Stimulated activated CD8-positive, alpha-beta memory T cell treated with anti-CD3 and anti-CD28 coated beads, Interleukin-4, amount 100 ng/mL, for 48 hours (primary cell): ENCODE results near the gene KCNN4.

ENCODE experiments used
- DNase-seq: peaks from one replicate; pipeline ENCODE4 v3.0.0-alpha.2; 2020

KCNN4 gene

DNA sequence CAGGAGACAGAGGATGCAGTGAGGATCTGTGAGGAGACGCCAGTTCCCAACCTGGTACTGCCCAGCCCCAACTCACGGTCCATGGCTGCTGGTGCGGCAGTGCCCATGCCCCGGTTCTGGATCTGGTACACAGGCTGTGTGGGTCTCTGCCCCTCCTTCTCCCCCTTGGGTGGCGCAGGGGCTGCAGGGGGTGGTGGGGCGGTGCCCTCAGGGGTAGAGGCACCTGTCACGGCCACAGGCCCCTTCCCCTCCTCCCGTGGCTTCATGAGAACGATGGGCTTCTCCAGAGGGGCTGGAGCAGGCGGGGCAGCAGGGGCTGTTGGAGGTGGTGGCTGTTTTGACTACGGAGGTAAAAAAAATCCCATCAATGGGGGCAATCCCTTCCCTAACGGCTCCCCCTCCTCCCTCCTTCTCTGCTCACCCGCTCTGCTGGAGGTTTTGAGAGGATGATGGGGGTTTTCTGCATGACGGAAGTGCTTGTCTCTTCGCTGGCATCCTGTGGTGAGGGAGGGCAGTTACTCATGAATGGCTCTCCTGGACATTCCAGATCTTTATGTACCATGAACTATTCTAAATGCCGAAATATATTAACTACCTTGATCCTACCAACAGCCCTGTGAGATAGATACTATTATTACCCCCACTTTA, 33.1 kb downstream of the KCNN4 start:
- no peak for DNase-seq

DNA sequence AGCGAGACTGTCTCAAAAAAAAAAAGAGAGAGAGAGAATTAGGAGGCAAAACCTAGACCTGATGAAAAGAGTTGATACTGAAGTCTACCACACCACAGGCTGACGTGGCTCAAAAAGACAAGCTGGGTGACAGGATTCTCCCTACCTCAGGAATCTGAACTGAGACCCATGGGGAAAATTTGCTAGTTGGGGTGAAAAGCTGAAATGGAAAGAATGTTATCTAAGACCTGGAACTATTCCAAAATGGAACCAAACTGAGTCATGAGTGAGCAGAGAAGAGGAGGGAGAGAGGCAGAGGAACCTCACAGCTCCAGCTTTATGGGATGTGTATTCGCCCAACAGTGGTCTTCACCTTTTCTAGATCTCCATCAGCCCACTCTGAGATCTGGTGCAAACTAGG, 37.7 kb downstream of the KCNN4 start:
- no peak for DNase-seq

DNA sequence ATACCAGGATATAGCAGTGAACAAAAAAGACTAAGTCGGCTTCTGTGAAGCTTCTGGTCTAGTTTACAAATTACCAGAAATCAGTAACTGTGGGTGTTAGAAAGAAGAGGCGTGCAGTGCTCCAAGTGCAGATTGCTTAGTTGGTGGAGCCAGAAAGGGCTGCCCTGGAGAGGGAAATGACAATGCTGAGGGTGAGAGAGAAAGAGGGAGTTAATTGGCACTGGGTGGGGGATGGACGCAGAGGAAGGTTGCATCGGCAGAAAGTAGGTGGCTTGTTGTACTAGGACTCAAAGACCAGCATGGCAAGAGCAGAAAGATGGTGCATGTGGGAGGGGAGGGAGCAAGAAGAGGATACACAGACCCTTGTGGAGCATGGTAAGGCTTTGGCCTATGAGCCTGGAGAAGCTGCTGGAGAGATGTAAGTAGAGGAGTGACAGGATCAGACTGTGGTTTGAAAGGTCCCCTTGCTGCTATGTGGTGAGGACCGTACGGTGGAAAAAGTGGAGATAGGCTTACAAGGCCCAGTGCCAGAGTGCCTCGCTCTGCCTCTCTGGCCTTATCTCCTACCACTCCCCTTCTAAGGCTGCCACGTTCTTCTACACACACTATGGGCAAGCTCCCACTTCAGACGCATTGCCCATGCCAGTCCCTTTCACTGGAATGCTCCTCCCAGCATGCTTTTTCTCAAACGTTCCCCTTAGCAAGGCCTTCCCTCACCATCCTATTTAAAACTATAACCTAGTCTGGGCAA, 39.5 kb downstream of the KCNN4 start:
- no peak for DNase-seq

DNA sequence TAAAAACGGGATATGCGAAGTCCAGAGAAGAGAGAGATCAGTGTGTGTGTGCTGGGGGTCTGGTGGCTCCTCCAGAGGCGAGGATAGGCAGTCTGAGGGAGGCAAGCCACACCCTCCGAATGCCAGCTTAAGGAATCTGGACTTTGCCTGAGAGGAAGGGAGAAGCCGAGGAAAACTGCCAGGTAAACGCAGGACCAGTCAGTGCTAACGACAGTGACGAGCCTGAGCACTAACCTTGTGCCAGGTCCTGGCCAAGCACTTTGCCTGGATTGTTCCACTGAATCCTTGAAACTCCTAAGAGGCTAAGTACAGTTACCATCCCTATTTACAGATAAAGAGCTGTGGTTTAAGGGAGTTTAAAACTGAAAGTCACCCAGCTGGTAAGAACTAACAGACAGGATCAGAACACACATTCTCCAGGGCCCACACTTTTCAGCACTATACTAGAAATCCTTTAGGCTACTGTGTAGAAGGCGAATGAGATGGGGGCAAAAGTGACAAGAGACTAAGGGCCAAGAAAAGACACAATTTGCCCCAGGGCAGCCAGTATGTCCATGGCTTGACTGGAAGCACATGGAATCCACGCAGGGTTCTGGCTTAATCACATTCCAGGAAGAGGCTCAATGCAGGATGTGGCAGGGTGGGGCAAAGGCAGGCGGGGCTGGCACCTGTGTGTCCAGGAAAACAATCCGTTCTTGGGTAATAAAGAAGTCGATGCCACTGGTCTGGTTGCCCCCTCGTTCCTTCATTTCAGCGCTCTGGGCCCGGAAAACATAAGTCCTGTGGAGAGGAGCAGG, 41.1 kb downstream of the KCNN4 start:
- no peak for DNase-seq

GRCh38 chr19:43738780-43739211, 42.0 kb downstream of the KCNN4 start:
- no peak for DNase-seq

GRCh38 chr19:43735957-43736356, 44.8 kb downstream of the KCNN4 start:
- DNase-seq: no peak

DNA sequence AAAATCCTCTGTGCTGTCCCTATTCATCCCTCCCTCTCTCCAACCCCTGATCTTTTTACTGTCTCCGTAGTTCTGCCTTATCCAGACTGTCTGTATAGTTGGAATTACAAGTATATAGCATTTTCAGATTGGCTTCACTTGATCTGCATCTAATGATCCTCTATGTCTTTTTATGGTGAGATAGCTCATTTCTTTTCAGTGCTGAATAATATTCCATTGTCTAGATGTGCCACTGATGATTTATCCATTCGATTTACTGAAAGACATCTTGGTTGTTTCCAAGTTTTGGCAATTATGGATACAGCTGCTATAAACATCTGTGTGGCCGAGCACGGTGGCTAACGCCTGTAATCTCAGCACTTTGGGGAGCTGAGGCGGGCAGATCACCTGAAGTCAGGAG, 45.8 kb downstream of the KCNN4 start:
- DNase-seq: no peak

- DNase-seq: no peak
Observed at GRCh38 chr19:43731846-43732245, 48.9 kb downstream of the KCNN4 start.

DNA sequence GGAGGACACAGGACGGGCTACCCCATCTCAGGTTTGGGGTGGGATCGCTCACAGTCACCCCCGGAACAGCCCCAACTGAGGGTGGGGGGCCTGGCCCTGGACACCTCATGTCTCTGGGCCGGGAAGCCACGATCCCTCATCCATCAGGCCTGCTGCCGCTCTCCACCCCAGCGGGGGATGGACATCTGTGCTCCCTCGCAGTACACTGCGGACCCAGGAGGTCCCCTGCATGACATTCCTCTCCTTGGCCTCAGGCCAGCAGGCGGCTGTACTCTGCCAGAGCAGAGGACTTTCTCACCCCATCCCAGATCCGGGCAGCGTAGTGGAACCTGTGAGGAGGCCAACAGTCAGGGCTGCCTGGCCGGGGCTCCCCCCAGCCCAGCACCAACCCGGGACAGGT, 49.4 kb downstream of the KCNN4 start:
- DNase-seq: no peak

- DNase-seq: no peak
Observed at GRCh38 chr19:43729919-43730318, 50.9 kb downstream of the KCNN4 start.

DNA sequence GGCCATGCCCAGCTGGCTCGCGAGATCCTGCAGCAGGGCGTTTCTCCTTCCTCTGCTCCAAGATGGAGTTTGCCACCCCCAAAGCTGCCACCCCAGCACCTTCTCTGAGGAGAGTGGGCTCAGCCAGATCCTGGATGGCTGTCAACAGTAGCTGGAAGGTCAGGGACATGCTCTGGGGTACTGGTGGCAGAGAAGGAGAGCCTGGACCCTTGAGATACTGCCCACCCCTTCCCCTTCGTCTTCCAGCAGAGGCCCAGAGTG, 53.2 kb downstream of the KCNN4 start:
- DNase-seq: no peak

GRCh38 chr19:43726736-43727592, 53.8 kb downstream of the KCNN4 start:
- DNase-seq: no peak

GRCh38 chr19:43725468-43725867, 55.3 kb downstream of the KCNN4 start:
- no peak for DNase-seq

DNA sequence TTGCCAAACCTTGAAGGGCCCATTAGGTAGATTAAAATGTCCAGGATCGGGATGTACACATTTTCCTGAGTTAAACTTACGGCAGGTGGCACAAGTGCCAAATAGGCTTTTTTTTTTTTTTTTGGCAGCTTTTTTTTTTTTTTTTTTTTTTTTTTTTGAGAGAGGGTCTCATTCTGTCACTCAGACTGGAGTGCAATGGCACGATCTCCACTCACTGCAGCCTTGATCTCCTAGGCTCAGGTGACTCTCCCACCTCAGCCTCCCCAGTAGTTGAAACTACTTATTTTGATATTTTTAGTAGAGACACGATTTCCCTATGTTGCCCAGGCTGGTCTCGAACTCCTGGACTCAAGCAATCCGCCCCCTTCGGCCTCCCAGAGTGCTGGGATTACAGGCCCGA, 55.9 kb downstream of the KCNN4 start:
- no peak for DNase-seq

- no peak for DNase-seq
Observed at GRCh38 chr19:43723588-43723987, 57.2 kb downstream of the KCNN4 start.

DNA sequence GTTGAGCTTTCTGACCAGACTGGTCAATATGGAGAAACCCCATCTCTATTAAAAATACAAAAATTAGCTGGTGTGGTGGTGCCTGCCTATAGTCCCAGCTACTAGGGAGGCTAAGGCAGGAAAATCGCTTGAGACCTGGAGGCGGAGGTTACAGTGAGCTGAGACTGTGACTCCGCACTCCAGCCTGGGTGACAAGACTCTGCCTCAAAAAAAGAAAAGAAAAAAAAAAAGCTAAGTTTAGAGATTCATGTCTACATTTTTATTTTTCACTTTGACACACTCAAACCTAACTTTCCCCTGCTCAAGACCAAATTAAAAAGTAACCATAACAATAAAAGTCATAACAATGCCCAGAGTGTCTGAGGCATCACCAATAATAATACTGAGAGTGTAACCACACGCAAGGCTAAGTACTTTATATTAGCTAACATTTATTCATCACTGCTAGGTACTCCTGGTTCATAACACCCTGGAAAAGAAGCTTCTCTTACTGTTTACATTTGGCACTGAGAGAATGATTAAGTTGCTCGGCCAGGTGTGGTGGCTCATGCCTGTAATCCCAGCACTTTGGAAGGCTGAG, 59.2 kb downstream of the KCNN4 start:
- no peak for DNase-seq

DNA sequence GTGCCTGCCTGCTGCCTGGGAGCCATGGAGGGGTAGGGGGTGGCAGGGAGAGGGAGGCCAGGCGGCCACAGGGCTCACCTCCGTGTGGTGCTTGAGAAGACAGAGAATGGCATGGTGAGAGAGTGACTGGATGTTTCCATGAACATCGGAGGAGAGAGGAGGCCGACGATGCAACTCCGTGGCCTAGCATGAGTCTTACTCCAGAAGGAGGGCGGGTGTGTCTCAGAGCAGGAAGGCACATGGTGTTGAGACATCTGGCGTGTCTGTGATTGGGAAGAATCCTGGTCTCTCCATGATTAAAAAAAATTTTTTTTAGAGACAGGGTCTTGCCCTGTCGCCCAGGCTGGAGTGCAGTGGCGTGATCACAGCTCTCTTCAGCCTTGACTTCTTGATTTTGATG, 59.8 kb downstream of the KCNN4 start:
- no peak for DNase-seq

DNA sequence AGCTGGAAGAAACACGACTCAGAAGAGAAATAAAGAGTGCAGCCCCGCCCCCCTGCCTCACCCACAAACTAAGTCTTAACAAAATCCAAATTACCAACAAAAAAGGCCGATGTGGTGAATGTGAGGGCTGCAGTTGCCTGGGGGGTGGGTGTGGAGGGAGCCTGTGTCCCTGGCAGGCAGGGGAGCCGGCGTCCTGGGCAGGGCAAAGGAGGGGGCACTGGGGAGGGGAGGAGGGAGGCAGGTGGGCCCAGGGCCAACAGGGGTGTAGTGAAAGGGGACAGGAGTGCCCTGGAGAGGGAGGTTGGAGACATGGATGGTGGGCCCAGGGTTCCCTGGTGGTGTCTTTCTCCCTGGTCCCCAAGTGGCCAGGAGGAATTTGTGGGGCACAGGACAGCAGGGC, 60.9 kb downstream of the KCNN4 start:
- DNase-seq: no peak

DNA sequence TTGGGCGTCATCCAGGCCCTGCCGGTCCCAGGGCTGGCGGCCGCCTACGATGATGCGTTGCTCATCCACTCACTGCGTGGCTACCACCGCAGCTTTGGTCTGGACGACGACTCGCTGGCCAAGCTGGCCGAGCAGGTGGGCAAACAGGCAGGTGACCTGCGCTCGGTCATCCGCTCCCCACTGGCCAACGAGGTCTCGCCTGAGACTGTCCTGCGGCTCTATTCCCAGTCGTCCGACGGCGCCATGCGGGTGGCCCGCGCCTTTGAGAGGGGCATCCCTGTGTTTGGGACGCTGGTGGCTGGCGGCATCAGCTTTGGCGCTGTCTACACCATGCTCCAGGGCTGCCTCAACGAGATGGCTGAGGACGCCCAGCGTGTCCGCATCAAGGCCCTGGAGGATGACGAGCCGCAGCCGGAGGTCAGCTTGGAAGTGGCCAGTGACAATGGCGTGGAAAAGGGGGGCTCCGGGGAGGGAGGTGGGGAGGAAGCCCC, 61.4 kb downstream of the KCNN4 start:
- DNase-seq: no peak

- no peak for DNase-seq
Observed at GRCh38 chr19:43718627-43719377, 62.0 kb downstream of the KCNN4 start.
